ENCODE data around the gene NEFH.

DNA sequence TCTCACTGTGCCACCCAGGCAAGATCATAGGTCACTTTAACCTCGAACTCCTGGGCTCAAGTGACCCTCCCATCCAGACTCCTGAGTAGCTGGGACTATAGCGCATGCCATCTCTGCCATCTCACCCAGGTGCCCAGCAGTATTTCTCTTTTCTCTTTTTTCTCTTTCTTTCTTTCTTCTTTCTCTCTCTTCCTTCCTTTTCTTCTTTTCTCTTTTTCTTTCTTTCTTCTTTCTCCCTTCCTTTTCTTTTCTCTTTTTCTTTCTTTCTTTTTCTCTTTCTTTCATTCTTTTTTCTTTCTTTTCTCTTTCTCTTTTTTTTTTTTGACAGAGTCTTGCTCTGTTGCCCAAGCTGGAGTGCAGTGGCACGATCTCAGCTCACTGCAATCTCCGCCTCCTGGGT is 28.2 kb upstream of the NEFH start:
- TF ChIP-seq, protein P1, sequence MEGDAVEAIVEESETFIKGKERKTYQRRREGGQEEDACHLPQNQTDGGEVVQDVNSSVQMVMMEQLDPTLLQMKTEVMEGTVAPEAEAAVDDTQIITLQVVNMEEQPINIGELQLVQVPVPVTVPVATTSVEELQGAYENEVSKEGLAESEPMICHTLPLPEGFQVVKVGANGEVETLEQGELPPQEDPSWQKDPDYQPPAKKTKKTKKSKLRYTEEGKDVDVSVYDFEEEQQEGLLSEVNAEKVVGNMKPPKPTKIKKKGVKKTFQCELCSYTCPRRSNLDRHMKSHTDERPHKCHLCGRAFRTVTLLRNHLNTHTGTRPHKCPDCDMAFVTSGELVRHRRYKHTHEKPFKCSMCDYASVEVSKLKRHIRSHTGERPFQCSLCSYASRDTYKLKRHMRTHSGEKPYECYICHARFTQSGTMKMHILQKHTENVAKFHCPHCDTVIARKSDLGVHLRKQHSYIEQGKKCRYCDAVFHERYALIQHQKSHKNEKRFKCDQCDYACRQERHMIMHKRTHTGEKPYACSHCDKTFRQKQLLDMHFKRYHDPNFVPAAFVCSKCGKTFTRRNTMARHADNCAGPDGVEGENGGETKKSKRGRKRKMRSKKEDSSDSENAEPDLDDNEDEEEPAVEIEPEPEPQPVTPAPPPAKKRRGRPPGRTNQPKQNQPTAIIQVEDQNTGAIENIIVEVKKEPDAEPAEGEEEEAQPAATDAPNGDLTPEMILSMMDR (IDR thresholded peaks at IDR 0.05), result no peak
- TF ChIP-seq POLR2A (IDR thresholded peaks at IDR 0.05) (no peak), EP300 (IDR thresholded peaks at IDR 0.05) (no peak)
